ENCODE data around the gene INTS11.

INTS11 gene

DNA sequence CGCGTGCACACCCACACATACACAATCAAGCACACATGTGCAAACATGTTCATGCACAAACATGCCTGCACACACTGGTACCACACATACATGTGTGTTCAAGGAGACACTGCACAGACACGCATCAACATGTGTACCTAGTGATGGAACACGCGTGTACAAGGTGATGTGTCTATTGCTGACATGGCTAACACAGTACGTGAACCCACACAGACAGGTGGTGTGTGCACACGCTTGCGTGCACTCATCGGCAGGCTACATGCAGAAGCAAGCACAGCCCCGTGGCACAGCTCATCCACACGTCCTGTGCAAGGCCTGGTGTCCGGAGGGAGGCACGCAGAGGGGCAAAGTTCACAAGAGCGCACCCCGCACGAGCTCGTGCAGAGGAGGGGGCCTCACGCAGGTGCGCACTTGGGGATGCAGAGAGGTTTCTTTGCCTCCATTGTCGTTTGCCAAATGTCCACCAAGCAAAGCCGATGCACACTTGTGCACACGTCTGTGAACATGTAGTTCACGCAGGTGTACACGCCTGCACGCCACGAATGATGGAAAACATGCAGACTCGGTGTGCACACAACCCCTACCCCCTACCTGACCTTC is 17.7 kb downstream of the INTS11 start:
- Histone ChIP-seq H3K36me3 (replicated peaks) (peaks cover 21% of the 10 kb centered on the region), H3K27ac (no peak overlapping the region), H3K27me3 (replicated peaks) (no peaks in the 10 kb centered on the region), H3K4me3 (ENCODE audit: low read depth, low read length) (peak overlapping the region; percentile 68)
- TF ChIP-seq, protein P1, sequence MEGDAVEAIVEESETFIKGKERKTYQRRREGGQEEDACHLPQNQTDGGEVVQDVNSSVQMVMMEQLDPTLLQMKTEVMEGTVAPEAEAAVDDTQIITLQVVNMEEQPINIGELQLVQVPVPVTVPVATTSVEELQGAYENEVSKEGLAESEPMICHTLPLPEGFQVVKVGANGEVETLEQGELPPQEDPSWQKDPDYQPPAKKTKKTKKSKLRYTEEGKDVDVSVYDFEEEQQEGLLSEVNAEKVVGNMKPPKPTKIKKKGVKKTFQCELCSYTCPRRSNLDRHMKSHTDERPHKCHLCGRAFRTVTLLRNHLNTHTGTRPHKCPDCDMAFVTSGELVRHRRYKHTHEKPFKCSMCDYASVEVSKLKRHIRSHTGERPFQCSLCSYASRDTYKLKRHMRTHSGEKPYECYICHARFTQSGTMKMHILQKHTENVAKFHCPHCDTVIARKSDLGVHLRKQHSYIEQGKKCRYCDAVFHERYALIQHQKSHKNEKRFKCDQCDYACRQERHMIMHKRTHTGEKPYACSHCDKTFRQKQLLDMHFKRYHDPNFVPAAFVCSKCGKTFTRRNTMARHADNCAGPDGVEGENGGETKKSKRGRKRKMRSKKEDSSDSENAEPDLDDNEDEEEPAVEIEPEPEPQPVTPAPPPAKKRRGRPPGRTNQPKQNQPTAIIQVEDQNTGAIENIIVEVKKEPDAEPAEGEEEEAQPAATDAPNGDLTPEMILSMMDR (IDR thresholded peaks at IDR 0.05; ENCODE audit: low read depth, low read length, missing control alignments), result no peak
- in situ Hi-C loops (cut with HindIII; ENCODE audit: low pct_ligation_motif_present, low sequenced_read_pairs), result no loop called here
- no peak for DNase-seq

DNA sequence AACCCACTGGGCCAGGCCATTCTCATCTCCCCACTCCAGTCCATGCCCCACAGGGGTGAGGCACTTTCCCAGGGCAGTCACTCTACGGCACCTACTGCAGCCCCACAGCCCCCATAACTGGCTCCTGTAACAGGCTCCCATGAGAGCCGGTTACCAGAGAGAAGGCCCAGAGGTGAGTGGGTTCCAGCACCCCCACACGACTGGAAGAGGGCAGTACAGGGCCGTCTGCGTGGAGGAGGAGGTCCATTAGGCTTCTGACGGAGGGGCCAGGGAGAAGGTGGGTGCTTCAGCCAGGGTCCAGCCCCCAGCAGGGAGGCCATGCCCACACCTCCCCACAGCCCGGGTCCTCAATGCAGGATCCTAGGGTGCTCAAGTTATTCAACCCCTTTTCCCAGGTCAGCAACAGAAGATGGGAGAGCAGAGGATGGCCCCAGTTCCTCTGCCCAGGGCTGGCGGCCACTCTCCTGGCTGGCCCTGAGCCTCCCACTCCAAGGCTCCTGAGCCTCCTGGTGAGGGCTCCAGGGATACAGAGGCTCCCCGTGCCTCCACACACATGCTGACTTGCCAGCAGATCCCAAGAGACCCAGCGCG is 18.3 kb downstream of the INTS11 start:
- DNase-seq, result no peak
- TF ChIP-seq, protein P1 (IDR thresholded peaks at IDR 0.05; ENCODE audit: low read depth, low read length, missing control alignments), result peak; percentile 42
- H3K36me3 ChIP-seq (replicated peaks), result peaks cover 15% of the 10 kb centered on the region
- peak overlapping the region; percentile 68 for H3K4me3 ChIP-seq (ENCODE audit: low read depth, low read length)
- H3K27ac ChIP-seq, result peak overlapping the region; percentile 10
- in situ Hi-C loops (cut with HindIII; ENCODE audit: low pct_ligation_motif_present, low sequenced_read_pairs), result no loop called here
- no peaks in the 10 kb centered on the region for H3K27me3 ChIP-seq (replicated peaks)

DNA sequence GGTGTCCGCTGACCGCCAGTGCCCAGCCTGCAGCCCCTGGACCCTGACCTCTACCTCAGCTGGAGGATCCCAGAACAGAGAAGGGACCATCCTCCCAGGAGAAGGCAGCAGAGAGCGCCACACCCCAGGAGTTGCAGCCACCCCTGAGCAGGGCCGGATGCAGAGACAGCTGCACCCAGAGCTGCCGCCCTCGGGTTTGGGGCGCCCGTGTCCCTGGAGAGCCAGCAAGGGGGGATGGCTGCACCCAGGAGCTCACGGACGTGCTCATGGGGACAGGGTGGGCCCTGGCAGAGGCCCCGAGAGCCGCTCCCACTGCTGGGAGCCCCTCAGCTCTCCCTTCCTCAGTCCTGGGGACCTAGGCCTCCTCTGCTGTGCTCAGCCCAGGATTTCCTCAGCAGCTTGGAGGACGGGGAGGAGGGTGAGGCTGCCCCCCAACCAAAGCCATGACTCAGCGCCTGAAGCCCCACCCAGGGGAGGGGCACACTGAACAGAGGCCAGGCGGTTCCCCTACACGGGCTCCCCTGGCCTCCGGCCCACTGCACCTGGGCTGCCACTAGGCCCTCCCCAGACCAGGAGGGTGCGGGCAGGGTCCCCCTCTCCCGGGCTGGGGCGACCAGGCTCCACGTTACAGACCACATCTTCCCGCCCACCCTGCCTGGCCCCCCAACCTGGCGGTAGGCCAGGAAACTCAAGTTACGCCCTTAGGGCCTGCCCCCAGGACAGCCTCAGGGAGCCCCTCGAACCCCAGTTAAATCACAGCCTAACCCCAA is 19.0 kb downstream of the INTS11 start:
- Histone ChIP-seq H3K27me3 (replicated peaks) (no peaks in the 10 kb centered on the region), H3K36me3 (replicated peaks) (peaks cover 9% of the 10 kb centered on the region), H3K4me3 (ENCODE audit: low read depth, low read length) (peak overlapping the region; percentile 22), H3K27ac (peak overlapping the region; percentile 10)
- in situ Hi-C loops (cut with HindIII; ENCODE audit: low pct_ligation_motif_present, low sequenced_read_pairs), result no loop called here
- TF ChIP-seq, protein P1 (IDR thresholded peaks at IDR 0.05; ENCODE audit: low read depth, low read length, missing control alignments), result no peak
- DNase-seq, result peak; percentile 48

DNA sequence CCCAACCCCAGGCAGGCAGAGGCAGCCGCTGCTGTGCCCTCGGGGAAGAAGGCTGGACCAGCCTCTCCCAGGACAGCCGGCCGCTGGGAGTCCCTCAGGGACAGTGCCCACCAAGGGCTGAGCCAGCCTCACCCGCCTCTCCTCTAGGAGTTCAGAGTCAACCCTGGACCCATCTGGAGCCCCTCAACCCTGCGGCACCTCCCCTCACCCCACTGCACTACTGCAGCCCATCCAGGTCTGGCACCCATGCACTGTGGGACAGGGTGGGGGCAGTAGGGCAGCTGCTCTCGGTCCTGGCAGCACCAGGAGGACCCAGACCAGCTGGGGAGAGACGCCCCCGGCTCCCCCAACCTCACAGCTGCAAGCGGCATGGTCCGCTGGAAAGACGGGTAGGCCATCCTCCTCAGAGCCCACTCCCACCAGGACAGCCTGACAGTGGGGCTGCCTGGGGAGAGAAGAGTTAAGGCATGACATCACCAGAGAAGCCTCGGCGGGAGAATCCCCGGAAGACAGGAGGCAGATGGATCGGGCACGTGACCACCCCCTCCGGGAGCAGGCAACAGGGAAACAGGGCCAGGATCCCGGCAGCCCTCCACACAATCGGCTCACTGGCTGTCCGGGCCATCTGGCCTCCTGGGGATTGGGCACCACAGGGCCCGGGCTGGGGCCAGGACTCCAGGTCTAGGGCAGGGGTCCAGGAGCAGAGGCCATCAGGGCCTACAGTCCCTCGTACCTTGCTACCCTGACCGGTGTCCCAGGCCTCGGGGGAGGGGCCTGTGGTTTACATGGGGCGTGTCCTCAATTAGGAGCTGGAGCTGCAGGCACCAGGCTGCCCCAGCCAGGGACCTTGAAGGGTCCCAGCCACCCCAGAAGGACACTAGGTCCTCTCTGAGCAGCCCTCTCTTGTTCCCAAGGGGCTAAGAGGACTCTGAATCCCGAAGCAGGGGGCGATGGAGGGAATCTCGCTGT is 19.8 kb downstream of the INTS11 start:
- in situ Hi-C loops (cut with HindIII; ENCODE audit: low pct_ligation_motif_present, low sequenced_read_pairs), result no loop called here
- TF ChIP-seq, protein P1 (IDR thresholded peaks at IDR 0.05; ENCODE audit: low read depth, low read length, missing control alignments), result no peak
- peak overlapping the region; percentile 22 for H3K4me3 ChIP-seq (ENCODE audit: low read depth, low read length)
- H3K27ac ChIP-seq, result peak overlapping the region; percentile 5
- peaks cover under 1% of the 10 kb centered on the region for H3K36me3 ChIP-seq (replicated peaks)
- no peaks in the 10 kb centered on the region for H3K27me3 ChIP-seq (replicated peaks)
- peak; percentile 61 for DNase-seq

DNA sequence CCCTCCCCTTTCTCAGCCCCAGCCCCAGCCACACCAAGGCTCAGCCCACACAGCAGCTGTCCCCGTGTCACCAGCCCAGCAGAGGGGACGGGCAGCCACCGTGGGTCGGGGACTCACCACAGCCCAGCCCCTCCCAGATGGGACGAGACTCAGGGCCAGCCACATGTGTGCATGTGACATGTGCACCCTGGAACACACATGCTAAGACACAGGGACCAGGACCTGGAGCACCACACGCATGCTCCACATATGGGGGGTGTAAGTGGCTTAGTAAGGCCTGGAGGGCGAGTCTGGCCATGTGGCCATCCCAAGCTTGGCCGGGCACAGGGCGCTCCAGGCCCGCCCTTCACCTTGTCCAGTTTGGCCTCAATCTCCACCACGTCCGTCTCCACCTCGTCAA is 20.7 kb downstream of the INTS11 start:
- H3K27ac ChIP-seq, result no peak overlapping the region
- in situ Hi-C loops (cut with HindIII; ENCODE audit: low pct_ligation_motif_present, low sequenced_read_pairs), result no loop called here
- H3K36me3 ChIP-seq (replicated peaks), result no peaks in the 10 kb centered on the region
- H3K27me3 ChIP-seq (replicated peaks), result no peaks in the 10 kb centered on the region
- TF ChIP-seq, protein P1 (IDR thresholded peaks at IDR 0.05; ENCODE audit: low read depth, low read length, missing control alignments), result no peak
- no peak for DNase-seq
- no peak overlapping the region for H3K4me3 ChIP-seq (ENCODE audit: low read depth, low read length)
